Ovary (tissue), 3 donors: ENCODE results near the gene MARS2.

ENCODE experiments used
- EP300 ChIP-seq: sonication (generic); formaldehyde crosslinking; IDR thresholded peaks from one replicate; pipeline ENCODE4 v1.6.1; 2017; ENCODE audit warnings: antibody characterized with exemption
- POLR2A ChIP-seq: fragments of 450-650 bp; IDR thresholded peaks from one replicate; pipeline ENCODE4 v1.6.1; 2017; ENCODE audit warnings: antibody characterized with exemption, mild to moderate bottlenecking, moderate library complexity
- TF ChIP-seq, protein P1 (sequence below), 3 donors: fragments of 450-650 bp in 2 of 3; fragments of 200-600 bp in 1 of 3; IDR thresholded peaks; one replicate each; pipeline versions ENCODE4 v1.5.1 to v1.8.0; 2016 to 2022; ENCODE audit warnings: antibody characterized with exemption in 3 of 3, mild to moderate bottlenecking in 1 of 3
- donor health status: DM: no; HTN: no; CAD: no.

DNA sequence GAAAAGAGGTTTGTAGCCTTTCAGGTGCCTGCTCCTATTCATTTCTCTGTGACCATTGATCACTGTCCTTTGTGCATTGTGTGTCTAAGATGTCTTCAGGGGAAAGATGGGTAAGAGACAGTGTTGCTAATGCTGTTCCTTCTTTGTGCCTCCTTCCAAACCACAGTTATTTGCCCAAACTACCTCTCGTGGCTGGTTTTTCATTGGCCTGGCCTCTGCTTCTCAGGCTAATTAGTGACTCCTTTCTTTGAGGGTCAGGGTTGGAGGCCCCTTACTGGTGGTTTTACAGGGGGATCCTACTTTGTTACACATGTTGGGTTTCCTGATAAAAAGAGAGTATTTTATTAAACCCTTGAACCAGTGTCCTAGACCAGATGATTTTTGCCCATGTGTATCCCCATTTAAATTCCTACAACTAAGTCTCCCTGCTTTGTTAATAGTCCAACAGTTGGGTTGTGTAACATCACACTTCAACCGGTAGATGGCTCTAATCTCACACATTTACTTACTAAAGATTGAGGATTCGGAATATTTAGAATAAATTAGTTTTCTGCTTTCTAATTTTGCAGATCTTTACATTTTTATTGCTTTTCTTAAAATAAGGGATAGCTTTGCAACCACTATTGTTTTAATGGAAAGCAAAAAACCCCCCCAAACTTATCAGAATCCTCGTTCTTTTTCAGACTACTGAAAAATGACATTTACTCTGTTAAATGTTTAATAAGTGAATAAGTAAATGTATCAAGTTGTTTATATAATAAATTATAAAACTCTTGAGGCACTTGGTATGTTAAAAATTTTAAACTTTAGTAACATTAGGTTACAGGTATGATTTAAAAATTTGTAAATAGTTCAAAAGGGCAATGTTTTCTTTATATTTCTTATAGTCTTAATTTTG is 2.4 kb downstream of the MARS2 start:
- TF ChIP-seq, protein P1, sequence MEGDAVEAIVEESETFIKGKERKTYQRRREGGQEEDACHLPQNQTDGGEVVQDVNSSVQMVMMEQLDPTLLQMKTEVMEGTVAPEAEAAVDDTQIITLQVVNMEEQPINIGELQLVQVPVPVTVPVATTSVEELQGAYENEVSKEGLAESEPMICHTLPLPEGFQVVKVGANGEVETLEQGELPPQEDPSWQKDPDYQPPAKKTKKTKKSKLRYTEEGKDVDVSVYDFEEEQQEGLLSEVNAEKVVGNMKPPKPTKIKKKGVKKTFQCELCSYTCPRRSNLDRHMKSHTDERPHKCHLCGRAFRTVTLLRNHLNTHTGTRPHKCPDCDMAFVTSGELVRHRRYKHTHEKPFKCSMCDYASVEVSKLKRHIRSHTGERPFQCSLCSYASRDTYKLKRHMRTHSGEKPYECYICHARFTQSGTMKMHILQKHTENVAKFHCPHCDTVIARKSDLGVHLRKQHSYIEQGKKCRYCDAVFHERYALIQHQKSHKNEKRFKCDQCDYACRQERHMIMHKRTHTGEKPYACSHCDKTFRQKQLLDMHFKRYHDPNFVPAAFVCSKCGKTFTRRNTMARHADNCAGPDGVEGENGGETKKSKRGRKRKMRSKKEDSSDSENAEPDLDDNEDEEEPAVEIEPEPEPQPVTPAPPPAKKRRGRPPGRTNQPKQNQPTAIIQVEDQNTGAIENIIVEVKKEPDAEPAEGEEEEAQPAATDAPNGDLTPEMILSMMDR (IDR thresholded peaks at IDR 0.05), result peak; percentile 58 to 63 (median 63)
- TF ChIP-seq EP300 (no peak), POLR2A (no peak)
